HG02763 (cell line): ENCODE results near the gene POLRMT.

Source experiments
- ATAC-seq: cut with Tn5 transposase; IDR thresholded peaks from one replicate; pipeline ENCODE4 v1.9.1; 2021; ENCODE audit warnings: mild to moderate bottlenecking, moderate library complexity; ENCODE audit not compliant: unreplicated experiment

POLRMT gene

DNA sequence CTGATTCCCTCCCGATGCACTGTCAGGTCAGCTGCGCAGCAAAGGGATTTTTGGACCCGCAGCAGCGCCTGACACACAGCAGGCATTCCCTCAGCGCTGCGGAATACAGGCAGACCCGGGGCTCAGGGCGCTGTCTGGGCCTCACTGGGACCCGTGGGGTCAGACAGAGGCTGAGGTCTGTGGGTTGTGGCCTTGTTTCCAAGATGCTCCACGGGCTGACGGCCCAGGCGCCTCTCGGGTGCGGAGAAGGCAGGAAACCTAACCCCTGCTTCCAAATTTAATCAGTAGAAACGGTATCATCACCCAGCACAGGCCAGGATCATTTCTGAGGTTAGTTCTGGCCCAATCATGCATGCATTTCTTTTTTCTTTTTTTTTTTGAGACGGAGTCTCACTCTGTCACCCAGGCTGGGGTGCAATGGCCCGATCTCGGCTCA lies 30.4 kb upstream of the POLRMT start:
- no peak for ATAC-seq

DNA sequence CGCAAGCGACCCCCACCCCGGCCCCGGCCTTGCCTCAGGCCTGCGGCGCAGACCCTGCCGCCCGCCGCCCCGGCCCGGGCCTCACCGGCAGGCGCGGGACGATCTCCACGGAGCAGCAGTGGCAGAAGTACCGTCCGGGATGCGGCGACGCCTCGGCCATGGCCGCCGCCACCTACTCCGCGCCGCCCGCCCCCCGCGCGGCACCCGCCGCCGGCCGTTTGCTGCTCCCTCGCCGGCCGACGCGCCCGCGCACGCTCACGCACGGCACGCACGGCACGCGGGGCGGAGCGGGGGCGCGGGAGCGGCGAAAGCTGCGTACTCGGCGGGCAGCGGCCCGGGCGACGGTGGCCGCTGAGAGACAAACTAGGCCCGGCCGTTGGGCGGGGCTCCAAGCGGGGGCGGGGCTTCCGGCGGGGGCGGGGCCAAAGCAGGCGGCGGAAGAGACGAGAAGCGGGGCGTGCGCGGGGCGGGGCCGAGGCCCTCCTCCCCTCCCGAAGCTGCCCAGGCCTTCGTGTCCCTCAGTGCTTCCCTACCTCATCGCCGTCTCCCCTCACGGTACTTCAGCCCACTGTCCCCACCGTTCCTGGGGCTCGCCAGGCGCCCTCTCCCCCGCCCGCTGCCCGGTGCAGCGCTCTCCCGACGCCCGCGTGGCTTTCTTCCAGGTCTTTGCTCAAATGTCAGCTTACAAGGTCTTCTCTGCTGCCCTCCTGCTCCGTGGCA lies 29.8 kb upstream of the POLRMT start, which contains the start of gene RNF126:
TSS of gene RNF126 (minus strand) at position 253 of the 720 bp plus-strand sequence. CDS start at position 160, 93 bp downstream.
- peak; percentile 70 for ATAC-seq

DNA sequence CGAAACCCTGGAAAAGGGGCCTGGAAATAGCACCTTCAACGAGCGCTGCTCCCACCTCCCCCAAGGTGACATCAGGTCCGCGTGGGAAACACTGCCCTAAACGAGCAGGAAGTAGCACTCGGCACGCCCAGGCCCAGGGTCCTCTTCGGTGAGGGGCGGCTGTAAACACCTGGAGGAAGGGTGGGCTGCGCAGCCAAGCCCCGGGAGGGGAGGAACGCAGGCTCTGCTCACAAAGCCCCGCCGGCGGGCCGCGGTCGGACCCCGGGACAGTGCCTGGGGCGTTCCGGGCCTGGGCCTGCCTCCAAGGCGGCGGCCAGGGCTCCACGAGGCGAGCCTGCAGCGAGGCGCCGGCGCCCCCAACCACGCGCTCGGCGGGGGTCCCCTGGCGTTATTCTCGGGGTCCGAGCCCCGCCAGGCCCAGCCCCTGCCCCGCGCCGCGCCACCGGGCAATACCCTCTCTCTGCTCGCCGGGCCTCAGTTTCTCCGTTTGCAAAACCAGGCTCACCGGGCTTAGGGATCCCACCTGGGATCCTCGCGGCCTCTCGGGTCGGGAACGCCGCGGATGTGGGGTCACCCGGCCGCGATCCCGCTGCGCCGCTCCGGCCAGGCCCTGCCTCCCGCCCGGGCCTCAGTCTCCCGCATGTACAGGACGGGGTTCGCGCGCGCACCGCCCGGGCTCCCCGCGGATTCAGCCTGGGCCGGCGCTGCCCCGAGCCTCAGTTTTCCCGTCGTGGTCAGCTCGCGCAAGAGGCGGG lies 29.0 kb upstream of the POLRMT start:
- peak; percentile 6 for ATAC-seq

DNA sequence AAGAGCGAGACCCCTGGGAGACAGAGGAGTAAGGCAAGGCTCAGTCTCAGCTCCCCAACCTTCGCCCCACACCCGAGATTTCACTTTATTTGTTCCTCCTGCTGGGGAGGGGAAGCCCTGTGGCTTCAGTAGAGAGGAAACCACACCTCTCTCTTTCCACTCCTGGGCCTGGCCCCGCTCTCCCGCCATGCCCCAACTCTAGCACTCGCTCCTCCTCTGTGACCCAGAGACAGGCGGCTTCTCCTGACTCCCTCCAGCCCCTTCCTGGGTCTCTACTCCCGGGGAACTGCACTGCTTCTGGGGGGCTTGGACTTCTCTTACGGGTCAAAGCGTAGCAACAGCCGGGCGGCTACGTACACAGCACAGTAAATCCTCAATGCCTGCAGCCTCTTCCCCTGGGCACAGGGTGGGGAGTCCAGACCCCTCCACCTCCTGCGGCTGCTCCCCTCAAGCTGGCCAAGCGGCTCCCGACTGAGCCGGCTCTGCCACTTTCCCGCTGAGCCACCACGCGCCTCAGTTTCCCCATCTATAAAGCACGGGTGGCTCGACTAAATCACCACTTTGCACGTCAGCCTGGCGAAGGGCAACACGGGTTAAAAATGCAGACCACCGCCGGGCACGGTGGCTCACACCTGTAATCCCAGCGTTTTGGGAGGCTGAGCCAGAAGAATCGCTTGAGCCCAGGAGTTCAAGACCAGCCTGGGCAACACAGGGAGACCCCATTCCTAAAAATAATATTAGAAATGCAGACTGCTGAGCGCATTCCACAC lies 28.3 kb upstream of the POLRMT start:
- no peak for ATAC-seq

DNA sequence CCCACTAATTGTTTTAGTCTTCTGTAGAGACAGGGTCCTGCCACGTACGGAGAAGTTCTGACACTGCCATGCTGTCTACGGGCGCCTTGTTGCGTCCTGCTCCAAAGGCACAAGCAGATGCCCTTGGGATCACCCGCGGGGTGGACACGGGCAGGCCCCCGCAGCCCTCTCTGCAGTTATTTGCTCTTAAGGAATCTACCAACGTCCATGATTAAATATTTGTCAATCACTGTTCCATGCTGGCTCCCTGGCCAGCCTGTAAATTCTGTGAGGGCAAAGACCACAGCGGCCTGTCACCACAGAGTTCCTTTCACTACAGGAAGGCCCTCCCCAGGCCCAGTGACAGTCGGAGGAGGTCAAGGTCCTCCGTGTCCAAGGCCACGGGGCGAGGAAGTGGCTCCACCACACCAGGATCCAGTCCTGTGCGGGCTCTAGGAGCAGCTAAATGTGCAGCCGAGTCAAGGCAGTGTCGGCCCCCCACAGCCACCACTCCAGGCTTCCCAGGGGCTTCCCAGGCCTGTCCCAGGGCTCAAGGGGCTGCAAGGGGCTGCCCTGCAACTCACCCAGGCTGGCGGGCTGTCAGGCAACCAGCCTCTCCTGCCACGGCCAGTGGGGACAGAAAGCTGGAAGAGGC lies 27.6 kb upstream of the POLRMT start:
- no peak for ATAC-seq

DNA sequence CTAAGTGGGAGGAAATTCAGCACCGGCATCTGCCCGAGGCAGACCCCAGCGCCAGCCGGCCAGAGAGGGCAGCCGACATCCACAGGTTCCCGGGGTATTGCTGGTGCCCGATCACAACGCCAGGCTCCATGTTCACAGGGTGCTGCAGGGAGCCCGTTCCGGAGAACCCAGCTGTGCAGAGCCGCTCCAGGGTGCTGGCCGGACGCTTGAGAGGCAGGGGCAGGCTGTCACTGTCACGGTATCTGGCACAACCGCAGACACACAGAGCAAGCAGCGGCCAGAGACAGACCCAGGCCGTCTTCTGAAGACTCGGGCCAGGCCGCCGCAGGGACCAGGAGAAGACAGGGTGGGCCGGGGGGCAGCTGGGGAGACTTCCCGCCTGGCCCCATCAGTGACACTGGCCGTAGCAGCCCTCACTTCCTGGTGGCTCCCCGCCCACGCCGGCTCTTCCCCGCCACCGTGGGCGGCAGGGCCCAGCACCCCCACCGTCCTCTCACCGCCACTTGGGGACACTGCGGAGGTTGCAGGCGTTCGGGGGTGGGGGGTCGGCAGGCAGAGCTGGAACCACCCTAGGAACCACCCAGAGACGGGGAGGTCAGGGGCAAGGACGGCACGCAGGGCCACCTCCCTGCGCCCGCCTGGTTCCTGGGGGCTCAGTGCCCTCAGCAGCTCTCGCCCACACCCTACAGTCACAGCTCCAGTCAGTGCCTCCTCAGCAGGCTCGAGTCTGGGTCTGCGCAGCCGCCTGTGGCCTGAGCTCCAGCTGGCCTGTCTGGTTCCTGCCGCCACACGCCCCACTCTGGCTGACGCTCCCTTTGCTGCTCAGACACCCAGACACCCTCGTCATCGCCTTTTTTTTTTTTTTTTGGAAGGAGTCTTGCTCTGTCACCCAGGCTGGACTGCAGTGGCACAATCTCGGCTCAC lies 25.8 kb upstream of the POLRMT start:
- ATAC-seq, result no peak

DNA sequence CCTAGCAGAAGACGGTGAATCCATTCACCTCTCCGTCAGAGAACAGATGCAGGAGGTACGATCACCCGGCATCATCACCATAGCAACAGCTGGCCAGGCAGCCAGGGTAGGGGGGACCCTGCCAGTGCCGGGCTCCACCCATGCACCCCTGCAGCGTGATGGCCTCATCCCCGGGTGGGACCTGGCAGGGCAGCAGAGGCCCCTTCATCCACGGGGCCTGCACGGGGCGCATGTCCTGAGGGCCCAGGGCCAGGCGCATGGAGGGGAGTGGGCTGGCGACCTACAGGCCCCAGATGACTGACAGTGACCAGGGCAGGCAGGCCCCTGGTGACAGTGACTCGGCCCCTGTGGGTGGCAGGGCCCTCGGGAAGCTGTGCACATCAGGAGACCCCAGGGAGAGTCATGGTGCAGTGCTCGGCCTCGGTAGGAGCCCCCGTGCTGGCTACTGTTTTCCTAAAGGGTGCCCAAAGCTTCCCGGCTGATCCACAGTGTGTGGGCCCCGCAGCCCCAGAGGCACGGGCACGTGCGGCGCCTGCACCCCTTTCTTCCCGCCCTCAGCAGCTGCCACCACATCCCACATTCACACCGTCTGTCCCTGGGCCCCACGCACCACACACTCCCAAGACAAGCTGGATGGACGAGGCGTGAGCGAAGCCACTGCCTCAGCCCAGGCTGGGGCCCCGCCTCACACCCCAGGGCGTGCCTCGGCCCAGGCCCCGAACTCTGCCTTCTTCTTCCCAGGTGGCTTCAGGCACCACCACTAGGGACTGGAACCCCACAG lies 24.9 kb upstream of the POLRMT start:
- no peak for ATAC-seq

DNA sequence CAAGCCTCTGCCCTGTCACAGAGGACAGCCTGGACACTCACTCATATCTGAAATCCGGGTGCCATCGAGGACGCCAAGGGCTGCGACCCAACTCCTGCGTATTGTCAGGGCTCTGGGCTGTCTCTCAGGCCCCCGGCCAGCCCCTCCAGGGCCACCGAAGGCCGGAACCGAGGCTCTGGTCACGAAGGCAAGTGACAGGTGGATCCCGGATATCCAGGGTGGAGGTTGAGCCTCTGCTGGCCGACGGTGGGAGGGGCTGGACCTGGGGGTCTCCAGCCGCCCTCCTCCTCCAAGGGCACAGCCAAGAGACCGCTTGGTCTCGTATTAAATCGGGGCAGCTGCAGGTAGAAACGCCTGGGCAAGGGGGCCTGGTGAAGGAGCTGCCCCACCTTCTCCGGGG lies 24.3 kb upstream of the POLRMT start:
- no peak for ATAC-seq

DNA sequence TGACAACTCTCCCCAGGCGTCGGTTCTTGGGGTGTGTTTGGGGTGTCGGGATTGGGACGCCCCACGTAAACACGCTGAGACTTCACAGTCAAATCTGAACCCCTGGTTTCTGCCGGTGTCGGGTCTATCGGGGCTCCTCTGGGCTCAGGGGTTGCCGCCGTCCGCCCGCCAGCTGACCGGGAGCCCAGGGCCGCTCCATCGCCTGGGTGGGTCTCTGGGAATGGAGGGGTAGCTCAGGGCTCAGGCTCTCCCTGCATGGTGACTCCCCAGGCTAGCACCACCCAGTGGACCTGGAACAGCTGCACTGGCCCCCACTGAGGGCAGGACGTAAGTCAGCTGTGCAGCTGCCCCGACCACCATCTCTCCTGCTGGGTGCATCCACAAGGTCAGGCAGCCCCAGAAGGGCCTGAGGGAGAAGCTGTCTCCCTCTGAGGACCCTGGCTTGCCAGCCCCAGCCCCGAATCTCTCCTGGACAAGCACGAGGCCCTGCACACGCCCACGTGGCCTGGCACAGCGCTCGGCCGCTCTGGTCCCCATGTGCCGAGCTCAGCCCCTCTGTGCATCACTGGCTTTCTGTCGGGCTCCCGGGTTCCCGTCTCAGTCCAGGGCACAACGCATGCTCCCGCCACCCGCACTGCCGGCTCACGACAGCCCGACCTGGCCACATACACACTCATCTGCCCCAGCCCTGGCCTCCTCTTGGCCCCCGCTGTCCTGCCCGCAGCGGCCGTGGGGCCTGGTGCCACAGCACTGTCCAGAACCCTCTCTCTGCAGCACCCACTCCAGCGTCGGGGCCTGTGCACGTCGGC lies 23.6 kb upstream of the POLRMT start:
- ATAC-seq, result no peak

DNA sequence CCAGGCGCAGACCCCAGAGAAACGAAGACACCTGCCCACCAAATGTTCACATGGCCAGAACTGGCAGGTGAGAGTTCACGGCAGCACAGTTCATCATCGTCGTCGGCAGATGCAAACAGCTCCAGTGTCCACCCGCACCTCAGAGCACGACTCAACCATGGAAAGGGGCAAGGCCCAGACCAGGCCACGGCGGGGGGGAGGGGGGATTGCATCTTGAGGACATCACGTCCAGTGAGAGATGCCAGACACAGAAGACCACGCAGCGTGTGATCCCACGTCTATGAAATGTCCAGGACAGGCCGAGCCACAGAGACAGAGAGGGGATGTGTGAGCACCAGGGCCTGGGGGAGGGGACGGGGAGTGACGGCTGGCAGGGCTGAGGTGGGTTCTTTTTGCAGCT lies 22.4 kb upstream of the POLRMT start:
- ATAC-seq, result no peak

DNA sequence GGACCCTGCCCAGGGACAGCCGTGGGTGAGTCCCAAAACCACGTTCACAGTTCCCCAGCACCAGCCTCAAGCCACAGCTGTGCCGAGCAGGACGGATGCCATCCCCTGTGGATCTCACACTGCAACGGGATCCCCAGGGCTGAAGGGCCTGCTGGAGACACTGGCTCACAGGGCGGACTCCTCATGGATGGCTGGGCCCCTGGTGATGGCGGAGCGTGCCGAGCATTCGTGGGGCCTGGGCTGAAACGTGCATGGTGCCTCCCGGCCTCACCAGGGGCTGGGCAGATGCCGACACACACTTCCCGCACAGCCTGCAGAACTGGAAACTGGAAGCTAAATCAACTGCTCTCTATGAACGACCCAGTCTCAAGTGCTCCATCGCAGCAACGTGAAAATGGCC lies 20.1 kb upstream of the POLRMT start:
- no peak for ATAC-seq

DNA sequence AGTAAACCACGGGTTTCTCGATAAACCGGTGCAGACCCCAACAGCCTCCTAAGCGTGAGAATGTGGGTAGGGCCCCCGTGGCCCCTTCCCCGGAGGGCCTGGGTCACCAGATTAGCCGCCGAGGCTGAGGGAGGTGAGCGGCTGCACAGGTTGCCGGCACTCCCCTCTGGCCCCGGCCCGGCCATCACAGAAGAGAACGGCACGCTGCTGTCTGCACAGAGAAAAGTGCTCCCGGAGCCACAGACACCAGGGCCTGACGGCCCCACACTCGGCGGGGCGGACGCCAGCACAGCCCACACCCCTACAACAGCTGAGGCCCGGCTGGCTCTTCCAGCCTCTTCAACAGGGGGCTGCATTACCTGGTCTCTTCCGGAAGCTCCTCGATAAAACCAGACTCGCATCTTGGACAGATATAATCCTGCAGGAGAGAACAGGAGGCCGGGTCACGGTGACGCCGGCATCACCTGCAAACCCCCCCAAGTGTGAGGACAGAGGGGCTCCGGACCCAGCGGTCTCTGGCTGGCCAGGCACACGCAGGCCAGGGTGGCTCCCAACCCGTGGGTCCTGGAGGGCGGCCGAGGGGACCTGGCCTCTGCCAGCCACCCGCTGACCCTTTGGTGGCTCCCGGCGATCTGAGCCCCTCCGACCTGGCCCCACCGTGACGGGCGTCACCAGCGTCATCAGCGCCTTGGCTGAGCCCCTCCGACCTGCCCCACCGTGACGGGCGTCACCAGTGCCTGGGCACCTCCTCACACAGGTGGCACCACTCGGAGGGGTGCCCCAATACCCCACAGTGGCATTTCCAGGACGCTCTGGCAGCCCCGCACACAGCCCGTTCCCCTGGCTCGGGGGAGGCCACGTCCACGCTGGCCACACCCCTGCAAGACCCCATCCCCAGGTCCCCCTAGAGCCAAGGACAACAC lies 19.4 kb upstream of the POLRMT start:
- ATAC-seq, result no peak

DNA sequence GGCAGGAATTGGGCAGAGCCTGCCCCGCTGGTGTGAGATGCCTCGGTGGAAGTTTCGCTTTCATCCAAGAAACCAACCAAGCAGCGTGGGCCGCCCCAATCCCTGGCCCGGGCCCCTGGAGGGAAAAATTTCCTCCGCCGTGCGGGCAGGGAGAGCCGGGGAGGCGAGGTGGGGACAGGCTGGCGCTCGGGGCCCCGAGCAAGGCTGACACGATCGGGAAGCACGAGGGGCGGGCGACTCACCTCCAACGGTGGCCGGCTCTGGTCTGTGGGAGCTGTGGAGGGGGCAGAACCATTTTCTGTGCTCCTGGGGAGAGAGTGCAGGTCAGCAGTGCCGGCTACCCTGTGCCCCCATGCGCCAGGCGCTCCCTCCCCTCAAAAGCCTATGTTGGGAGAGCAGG lies 18.7 kb upstream of the POLRMT start:
- no peak for ATAC-seq

DNA sequence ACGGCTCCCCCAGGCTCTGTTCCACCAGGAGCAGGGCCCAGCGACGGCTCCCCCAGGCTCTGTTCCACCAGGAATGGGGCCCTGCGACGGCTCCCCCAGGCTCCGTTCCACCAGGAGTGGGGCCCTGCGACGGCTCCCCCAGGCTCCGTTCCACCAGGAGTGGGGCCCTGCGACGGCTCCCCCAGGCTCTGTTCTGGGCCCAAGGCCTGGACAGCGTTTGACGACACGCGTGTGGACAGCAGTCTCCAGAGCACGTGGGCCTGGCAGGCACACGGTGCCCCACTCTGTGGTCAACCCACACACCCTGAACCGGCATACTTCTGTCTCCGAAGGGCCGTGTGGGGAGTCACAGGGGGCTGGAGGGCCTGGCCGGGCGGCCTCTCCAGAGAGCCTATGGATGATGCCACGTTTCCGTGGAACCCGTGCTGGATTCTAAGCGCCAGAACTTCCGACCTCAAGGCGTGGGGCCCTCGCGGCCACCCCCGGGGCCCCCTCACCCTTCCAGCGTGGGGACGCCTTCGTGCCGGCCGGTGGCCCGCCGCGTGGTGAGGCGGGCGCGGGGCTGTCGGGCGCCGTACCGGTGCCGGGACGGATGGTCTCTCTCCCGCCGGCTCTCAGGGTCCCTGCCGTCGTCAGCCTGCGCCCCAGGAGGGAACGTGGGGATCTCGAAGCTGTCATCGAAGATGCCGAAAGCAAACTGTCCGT lies 17.9 kb upstream of the POLRMT start:
- ATAC-seq, result no peak

DNA sequence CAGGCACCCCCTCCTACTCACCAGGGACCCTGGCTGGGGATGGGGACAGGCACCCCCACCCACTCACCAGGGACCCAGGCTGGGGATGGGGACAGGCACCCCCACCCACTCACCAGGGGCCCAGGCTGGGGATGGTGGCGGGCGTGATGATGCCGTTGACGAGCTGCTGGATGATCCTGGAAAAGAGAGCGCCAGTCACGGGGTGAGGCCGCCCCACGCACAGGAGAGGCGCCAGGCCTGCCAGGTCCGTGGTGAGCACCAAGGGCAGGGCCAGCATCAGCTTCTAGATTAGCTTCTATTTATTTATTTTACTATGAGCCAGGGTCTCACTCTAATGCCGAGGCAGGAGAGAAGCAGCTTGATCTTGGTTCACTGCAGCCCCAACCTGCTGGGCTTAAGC lies 16.8 kb upstream of the POLRMT start:
- ATAC-seq, result no peak

DNA sequence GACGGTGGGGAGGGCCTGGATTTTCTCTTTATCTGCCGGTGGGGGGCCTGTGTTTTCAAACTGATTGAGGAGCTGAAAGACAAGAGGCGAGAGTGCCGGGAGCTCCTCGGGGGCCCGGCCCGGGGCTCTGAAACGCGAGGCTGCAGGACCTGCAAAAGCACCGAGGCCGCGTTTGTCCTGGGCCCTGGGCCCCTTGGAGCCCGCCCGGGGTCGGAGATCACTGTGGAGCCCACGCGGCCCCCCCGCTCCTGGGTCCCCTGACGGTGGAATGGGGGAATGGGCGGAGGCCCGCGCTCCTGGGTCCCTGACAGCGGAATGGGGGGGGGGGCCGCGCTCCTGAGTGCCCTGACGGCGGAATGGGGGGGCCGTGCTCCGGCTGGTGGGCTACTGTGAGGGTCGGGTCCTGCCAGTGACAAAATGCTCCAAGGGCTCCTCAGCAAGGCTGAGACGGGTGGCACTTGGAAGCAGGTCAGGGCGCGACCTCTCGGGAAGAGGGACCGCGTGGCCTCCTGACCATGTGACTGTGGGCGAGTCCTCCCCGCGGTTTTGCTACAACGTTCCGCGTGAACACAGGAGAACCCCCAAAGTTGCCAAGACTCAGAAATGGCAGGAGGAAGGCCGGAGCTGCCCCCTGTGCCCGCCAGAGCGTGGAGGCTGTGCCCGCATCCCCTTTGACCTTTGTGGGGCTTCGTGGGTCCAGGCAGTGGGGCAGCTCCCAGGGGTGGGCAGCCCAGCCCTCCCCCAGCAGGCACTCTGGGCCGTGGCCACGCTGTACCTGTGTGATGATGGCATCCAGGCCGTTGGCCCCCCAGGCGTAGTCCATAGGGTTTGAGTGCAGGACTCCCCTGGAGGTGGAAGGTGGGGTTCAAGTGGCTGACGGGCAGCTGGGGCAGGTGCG lies 15.8 kb upstream of the POLRMT start:
- ATAC-seq, result no peak
